NCI-H510A treated with DMSO at 0.1 percent for 48 hours (cell line): ENCODE data around the gene RABL2A.
"Not testable (repeated sequence)": the region's sequence is repeated elsewhere in the genome, so short reads cannot be mapped to it uniquely, and the experiment has no call there.

Experiments used
- DNase-seq: peaks from one replicate; lab custom pipeline; 2025; lab: John Stamatoyannopoulos, UW

The RABL2A gene

GRCh38 chr2:113626616-113627330, at the start of gene RABL2A:
Gene RABL2A (plus strand): TSS chr2:113627266. CDS start chr2:113628607, 1,341 bp downstream.
- not testable (repeated sequence) for DNase-seq

GRCh38 chr2:113578508-113578907, 48.6 kb upstream of the RABL2A start:
- not testable (repeated sequence) for DNase-seq

- DNase-seq = not testable (repeated sequence)
Measured at GRCh38 chr2:113582473-113582872, 44.6 kb upstream of the RABL2A start.

GRCh38 chr2:113583521-113584225, 43.4 kb upstream of the RABL2A start:
- DNase-seq = not testable (repeated sequence)

- not testable (repeated sequence) for DNase-seq
Measured at GRCh38 chr2:113584311-113585092, 42.6 kb upstream of the RABL2A start.

- DNase-seq = not testable (repeated sequence)
Measured at GRCh38 chr2:113587201-113587600, 39.9 kb upstream of the RABL2A start.

GRCh38 chr2:113589591-113589990, 37.5 kb upstream of the RABL2A start:
- not testable (repeated sequence) for DNase-seq

GRCh38 chr2:113591926-113592325, 35.1 kb upstream of the RABL2A start:
- DNase-seq = not testable (repeated sequence)

- not testable (repeated sequence) for DNase-seq
Measured at GRCh38 chr2:113593280-113593679, 33.8 kb upstream of the RABL2A start.

GRCh38 chr2:113595725-113596124, 31.3 kb upstream of the RABL2A start:
- not testable (repeated sequence) for DNase-seq

GRCh38 chr2:113597164-113597563, 29.9 kb upstream of the RABL2A start:
- DNase-seq = not testable (repeated sequence)

GRCh38 chr2:113597572-113597971, 29.5 kb upstream of the RABL2A start:
- not testable (repeated sequence) for DNase-seq

GRCh38 chr2:113598180-113598579, 28.9 kb upstream of the RABL2A start:
- not testable (repeated sequence) for DNase-seq

- DNase-seq = not testable (repeated sequence)
Measured at GRCh38 chr2:113598738-113599137, 28.3 kb upstream of the RABL2A start.

GRCh38 chr2:113599208-113599607, 27.9 kb upstream of the RABL2A start:
- not testable (repeated sequence) for DNase-seq

GRCh38 chr2:113602040-113602769, 24.9 kb upstream of the RABL2A start:
- DNase-seq = not testable (repeated sequence)

GRCh38 chr2:113602869-113603466, 24.1 kb upstream of the RABL2A start:
- DNase-seq = no peak

GRCh38 chr2:113603467-113604084, 23.5 kb upstream of the RABL2A start:
- not testable (repeated sequence) for DNase-seq

- DNase-seq = not testable (repeated sequence)
Measured at GRCh38 chr2:113604085-113604477, 23.0 kb upstream of the RABL2A start.

- DNase-seq = not testable (repeated sequence)
Measured at GRCh38 chr2:113604661-113605060, 22.4 kb upstream of the RABL2A start.

- DNase-seq = not testable (repeated sequence)
Measured at GRCh38 chr2:113606036-113606435, 21.0 kb upstream of the RABL2A start.
